K562 (cell line): ENCODE data around the gene LONP1. TPM values are rescaled to one million over a fixed set of nuclear protein-coding genes. Genes with fewer than 3 reads are reported as not detected.

ENCODE experiments used
- ARID2 ChIP-seq: fragments of 450-650 bp; IDR thresholded peaks from 2 replicates; pipeline ENCODE4 v1.6.1; 2017; ENCODE audit warnings: antibody characterized with exemption, mild to moderate bottlenecking
- GTF2F1 ChIP-seq: IDR thresholded peaks from 2 replicates; pipeline ENCODE4 v1.6.1; 2011; ENCODE audit warnings: low read depth, low read length, improper control_type of control experiment
- KAT7 ChIP-seq: sonication (generic); formaldehyde crosslinking; IDR thresholded peaks from 2 replicates; pipeline ENCODE4 v1.8.0; 2022; ENCODE audit warnings: missing genetic modification reagents, mild to moderate bottlenecking, borderline replicate concordance
- MAFK ChIP-seq: IDR thresholded peaks from 2 replicates; pipeline ENCODE4 v1.6.1; 2011; ENCODE audit warnings: low read length, improper control_type of control experiment
- MBD2 ChIP-seq: sonication (generic); IDR thresholded peaks from 2 replicates; pipeline ENCODE4 v1.6.1; 2016; ENCODE audit warnings: low read depth, borderline replicate concordance
- MED1 ChIP-seq: sonication (generic); formaldehyde crosslinking; IDR thresholded peaks from 2 replicates; pipeline ENCODE4 v1.8.1; 2023; ENCODE audit warnings: missing genetic modification reagents, borderline replicate concordance
- MXD1 ChIP-seq: fragments of 250-450 bp; sonication (Bioruptor Pico); IDR thresholded peaks from 2 replicates; pipeline ENCODE4 v1.8.0; 2021; ENCODE audit warnings: borderline replicate concordance, mild to moderate bottlenecking, moderate library complexity; ENCODE audit not compliant: poor library complexity, severe bottlenecking
- NFE2 ChIP-seq: IDR thresholded peaks from 2 replicates; pipeline ENCODE4 v1.6.1; 2014; ENCODE audit warnings: antibody characterized with exemption, low read depth
- NONO ChIP-seq, 2 experiments: fragments of 200-400 bp in 1 of 2; fragments of 450-650 bp in 1 of 2; formaldehyde crosslinking in 1 of 2; IDR thresholded peaks; 2 replicates each; pipeline ENCODE4 v1.6.1; 2017; ENCODE audit warnings: low read depth in 2 of 2, mild to moderate bottlenecking in 2 of 2, moderate library complexity in 2 of 2, low read length in 1 of 2
- POLR2AphosphoS2 ChIP-seq: IDR thresholded peaks from 2 replicates; pipeline ENCODE4 v1.6.1; 2012; ENCODE audit warnings: low read length, improper control_type of control experiment
- SRSF7 ChIP-seq: fragments of 200-400 bp; formaldehyde crosslinking; optimal IDR thresholded peaks from 2 replicates; pipeline ENCODE3; 2017; ENCODE audit warnings: mild to moderate bottlenecking, low read depth, low read length
- STAG1 ChIP-seq: sonication (generic); formaldehyde crosslinking; IDR thresholded peaks from 2 replicates; pipeline ENCODE4 v1.5.0; 2020; ENCODE audit warnings: missing genetic modification reagents, borderline replicate concordance
- SUPT5H ChIP-seq: fragments of 450-650 bp; IDR thresholded peaks from 2 replicates; pipeline ENCODE4 v1.6.1; 2016
- THRAP3 ChIP-seq: fragments of 450-650 bp; IDR thresholded peaks from 2 replicates; pipeline ENCODE4 v1.6.1; 2016; ENCODE audit warnings: mild to moderate bottlenecking, inconsistent platforms, borderline replicate concordance
- ZBTB17 ChIP-seq: fragments of 450-650 bp; formaldehyde crosslinking; IDR thresholded peaks from 2 replicates; pipeline ENCODE4 v1.4.0; 2020; ENCODE audit warnings: mild to moderate bottlenecking
- ZKSCAN1 ChIP-seq: fragments of 150-350 bp; IDR thresholded peaks from 2 replicates; pipeline ENCODE4 v1.6.1; 2016; ENCODE audit warnings: low read depth, low read length
- ZKSCAN8 ChIP-seq: fragments of 200-800 bp; sonication (Bioruptor generic); IDR thresholded peaks from 2 replicates; pipeline ENCODE4 v1.6.1; 2016; ENCODE audit warnings: missing genetic modification characterization, missing compliant biosample characterization
- ZNF12 ChIP-seq: sonication (generic); formaldehyde crosslinking; IDR thresholded peaks from 2 replicates; pipeline ENCODE4 v1.4.0; 2020; ENCODE audit warnings: mild to moderate bottlenecking, missing genetic modification reagents
- polyA plus RNA-seq, 8 experiments: library from polyadenylated mRNA; depleted of rRNA in 4 of 8; stranded (reverse) in 5 of 8; unstranded in 3 of 8; fragments of >200 nt; fragmentation: Nextera tagmentation in 2 of 8; fragmentation: Illumina TruSeq in 1 of 8; extraction: Ambion mirVana in 2 of 8; extraction: Trizol in 1 of 8; gene quantifications; 2 replicates each; pipeline versions ENCODE4 v1.2.1 to v1.2.3, GENCODE V29; 2011 to 2014; ENCODE audit warnings: inconsistent platforms in 1 of 8, missing spikeins in 1 of 8
- total RNA-seq, 7 experiments: library from RNA; depleted of rRNA in 6 of 7; stranded (reverse); fragments of >200 nt in 6 of 7; fragmentation: Illumina TruSeq in 2 of 7; extraction: Trizol in 2 of 7; gene quantifications; 2 replicates each; pipeline versions ENCODE4 v1.2.1 to v1.2.3, GENCODE V29; 2011 to 2021; ENCODE audit warnings: low replicate concordance in 1 of 7
- TF ChIP-seq, protein P1 (sequence below): fragments of 200-800 bp; sonication (Bioruptor generic); IDR thresholded peaks from 2 replicates; pipeline ENCODE4 v1.6.1; 2016; ENCODE audit warnings: missing genetic modification characterization, missing compliant biosample characterization
- TF ChIP-seq, protein P2 (sequence below): fragments of 250-450 bp; sonication (Bioruptor Pico); IDR thresholded peaks from 2 replicates; pipeline ENCODE4 v1.6.1; 2021; ENCODE audit warnings: mild to moderate bottlenecking
- TF ChIP-seq, protein P3 (sequence below): sonication (generic); formaldehyde crosslinking; IDR thresholded peaks from 2 replicates; pipeline ENCODE4 v1.8.1; 2022; ENCODE audit warnings: missing genetic modification reagents

LONP1 gene
- total and polyA plus RNA-seq, 9 of the 15 experiments (the other 6 are each of a cell fraction or from before 2014, with no cell fraction given) = 1.1 to 238 (median 84.5) TPM

GRCh38 chr19:5719961-5720790 lies at the start of gene LONP1, which contains the start of gene CATSPERD (continued):
- TF ChIP-seq MXD1 (CRISPR knock-in tag) = peak; percentile 87
- 0 out of 2 replicates have a peak, but pooled peaks have one; percentile 24 for TF ChIP-seq ZBTB17 (CRISPR knock-in tag)
- no peak for TF ChIP-seq STAG1
- no peak for TF ChIP-seq MED1 (CRISPR knock-in tag)
- TF ChIP-seq THRAP3 = no peak
- TF ChIP-seq ZKSCAN8 = no peak
- TF ChIP-seq, protein P1, sequence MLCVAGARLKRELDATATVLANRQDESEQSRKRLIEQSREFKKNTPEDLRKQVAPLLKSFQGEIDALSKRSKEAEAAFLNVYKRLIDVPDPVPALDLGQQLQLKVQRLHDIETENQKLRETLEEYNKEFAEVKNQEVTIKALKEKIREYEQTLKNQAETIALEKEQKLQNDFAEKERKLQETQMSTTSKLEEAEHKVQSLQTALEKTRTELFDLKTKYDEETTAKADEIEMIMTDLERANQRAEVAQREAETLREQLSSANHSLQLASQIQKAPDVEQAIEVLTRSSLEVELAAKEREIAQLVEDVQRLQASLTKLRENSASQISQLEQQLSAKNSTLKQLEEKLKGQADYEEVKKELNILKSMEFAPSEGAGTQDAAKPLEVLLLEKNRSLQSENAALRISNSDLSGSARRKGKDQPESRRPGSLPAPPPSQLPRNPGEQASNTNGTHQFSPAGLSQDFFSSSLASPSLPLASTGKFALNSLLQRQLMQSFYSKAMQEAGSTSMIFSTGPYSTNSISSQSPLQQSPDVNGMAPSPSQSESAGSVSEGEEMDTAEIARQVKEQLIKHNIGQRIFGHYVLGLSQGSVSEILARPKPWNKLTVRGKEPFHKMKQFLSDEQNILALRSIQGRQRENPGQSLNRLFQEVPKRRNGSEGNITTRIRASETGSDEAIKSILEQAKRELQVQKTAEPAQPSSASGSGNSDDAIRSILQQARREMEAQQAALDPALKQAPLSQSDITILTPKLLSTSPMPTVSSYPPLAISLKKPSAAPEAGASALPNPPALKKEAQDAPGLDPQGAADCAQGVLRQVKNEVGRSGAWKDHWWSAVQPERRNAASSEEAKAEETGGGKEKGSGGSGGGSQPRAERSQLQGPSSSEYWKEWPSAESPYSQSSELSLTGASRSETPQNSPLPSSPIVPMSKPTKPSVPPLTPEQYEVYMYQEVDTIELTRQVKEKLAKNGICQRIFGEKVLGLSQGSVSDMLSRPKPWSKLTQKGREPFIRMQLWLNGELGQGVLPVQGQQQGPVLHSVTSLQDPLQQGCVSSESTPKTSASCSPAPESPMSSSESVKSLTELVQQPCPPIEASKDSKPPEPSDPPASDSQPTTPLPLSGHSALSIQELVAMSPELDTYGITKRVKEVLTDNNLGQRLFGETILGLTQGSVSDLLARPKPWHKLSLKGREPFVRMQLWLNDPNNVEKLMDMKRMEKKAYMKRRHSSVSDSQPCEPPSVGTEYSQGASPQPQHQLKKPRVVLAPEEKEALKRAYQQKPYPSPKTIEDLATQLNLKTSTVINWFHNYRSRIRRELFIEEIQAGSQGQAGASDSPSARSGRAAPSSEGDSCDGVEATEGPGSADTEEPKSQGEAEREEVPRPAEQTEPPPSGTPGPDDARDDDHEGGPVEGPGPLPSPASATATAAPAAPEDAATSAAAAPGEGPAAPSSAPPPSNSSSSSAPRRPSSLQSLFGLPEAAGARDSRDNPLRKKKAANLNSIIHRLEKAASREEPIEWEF (CRISPR knock-in tag) = no peak
- no peak for TF ChIP-seq SRSF7
- peak; percentile 99; the same call in 1 of the 2 replicates for TF ChIP-seq KAT7 (CRISPR knock-in tag)
- no peak for TF ChIP-seq NFE2
- TF ChIP-seq POLR2AphosphoS2 = no peak
- TF ChIP-seq ZNF12 (CRISPR knock-in tag) = no peak; the same call in 1 of the 2 replicates
- TF ChIP-seq MAFK = peak; percentile 23; the same call in 1 of the 2 replicates
- TF ChIP-seq ARID2 = no peak
- TF ChIP-seq, protein P2, sequence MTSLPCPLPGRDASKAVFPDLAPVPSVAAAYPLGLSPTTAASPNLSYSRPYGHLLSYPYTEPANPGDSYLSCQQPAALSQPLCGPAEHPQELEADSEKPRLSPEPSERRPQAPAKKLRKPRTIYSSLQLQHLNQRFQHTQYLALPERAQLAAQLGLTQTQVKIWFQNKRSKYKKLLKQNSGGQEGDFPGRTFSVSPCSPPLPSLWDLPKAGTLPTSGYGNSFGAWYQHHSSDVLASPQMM (CRISPR knock-in tag) = no peak
- TF ChIP-seq NONO (IDR thresholded peaks at IDR 0.05; ENCODE audit: low read depth in 2 of 2, low read length in 1 of 2) = peak; percentile 11 to 88; a peak in 1 of 4 replicates
- peak; percentile 83 for TF ChIP-seq MBD2
- peak; percentile 90 for TF ChIP-seq GTF2F1
- peak; percentile 52; the same call in 1 of the 2 replicates for TF ChIP-seq ZKSCAN1
- peak; percentile 80 for TF ChIP-seq SUPT5H
- TF ChIP-seq, protein P3, sequence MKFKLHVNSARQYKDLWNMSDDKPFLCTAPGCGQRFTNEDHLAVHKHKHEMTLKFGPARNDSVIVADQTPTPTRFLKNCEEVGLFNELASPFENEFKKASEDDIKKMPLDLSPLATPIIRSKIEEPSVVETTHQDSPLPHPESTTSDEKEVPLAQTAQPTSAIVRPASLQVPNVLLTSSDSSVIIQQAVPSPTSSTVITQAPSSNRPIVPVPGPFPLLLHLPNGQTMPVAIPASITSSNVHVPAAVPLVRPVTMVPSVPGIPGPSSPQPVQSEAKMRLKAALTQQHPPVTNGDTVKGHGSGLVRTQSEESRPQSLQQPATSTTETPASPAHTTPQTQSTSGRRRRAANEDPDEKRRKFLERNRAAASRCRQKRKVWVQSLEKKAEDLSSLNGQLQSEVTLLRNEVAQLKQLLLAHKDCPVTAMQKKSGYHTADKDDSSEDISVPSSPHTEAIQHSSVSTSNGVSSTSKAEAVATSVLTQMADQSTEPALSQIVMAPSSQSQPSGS = no peak
